ENCODE measurements around the gene UGT2B15. TPM values are rescaled to one million over a fixed set of nuclear protein-coding genes. Genes with fewer than 3 reads are reported as not detected.
"Not testable (repeated sequence)": the region's sequence is repeated elsewhere in the genome, so short reads cannot be mapped to it uniquely, and the experiment has no call there.

The UGT2B15 gene
- total RNA-seq, 1 donor = not detected

GRCh38 chr4:68658672-68659071 lies 11.8 kb downstream of the UGT2B15 start:
- DNase-seq (ENCODE audit: low read depth) = no peak
- TF ChIP-seq, protein P1, sequence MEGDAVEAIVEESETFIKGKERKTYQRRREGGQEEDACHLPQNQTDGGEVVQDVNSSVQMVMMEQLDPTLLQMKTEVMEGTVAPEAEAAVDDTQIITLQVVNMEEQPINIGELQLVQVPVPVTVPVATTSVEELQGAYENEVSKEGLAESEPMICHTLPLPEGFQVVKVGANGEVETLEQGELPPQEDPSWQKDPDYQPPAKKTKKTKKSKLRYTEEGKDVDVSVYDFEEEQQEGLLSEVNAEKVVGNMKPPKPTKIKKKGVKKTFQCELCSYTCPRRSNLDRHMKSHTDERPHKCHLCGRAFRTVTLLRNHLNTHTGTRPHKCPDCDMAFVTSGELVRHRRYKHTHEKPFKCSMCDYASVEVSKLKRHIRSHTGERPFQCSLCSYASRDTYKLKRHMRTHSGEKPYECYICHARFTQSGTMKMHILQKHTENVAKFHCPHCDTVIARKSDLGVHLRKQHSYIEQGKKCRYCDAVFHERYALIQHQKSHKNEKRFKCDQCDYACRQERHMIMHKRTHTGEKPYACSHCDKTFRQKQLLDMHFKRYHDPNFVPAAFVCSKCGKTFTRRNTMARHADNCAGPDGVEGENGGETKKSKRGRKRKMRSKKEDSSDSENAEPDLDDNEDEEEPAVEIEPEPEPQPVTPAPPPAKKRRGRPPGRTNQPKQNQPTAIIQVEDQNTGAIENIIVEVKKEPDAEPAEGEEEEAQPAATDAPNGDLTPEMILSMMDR (IDR thresholded peaks at IDR 0.05; ENCODE audit: insufficient read depth, low read depth, low read length) = no peak
- H3K4me3 ChIP-seq (ENCODE audit: low read depth, low read length) = no peak overlapping the region

DNA sequence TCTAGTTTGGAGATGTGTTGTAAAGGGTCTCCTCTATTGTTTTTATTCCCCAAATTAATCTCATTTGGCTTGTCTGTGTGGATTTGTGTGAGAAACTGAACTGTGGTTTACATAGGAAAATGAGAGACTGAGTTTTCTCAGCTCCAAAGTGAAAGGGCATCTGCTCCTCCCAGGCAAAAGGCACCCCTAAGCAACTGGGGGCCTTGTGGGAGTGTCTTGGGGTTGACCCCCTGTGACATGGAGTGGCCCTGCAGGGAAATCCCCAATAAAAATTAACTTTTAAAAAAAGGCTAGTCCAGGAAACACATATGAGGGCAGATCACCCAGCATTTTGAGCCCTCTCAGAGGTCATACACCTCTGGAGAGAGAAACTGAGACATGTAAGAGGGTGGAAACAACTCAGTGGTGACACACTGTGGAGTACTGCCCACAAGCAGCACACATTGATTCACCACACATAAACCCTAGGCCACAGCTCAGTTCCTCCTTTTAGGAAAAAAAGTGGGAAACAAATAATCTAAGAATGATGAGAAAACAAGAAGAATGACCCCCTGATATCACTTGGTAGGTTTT lies 13.3 kb downstream of the UGT2B15 start:
- H3K4me3 ChIP-seq (ENCODE audit: low read depth, low read length); DNase-seq (ENCODE audit: low read depth): not testable (repeated sequence)

- not testable (repeated sequence) for DNase-seq (ENCODE audit: low read depth); H3K4me3 ChIP-seq (ENCODE audit: low read depth, low read length)
Observed at GRCh38 chr4:68656445-68656973, 13.9 kb downstream of the UGT2B15 start.

GRCh38 chr4:68655764-68656444 lies 14.5 kb downstream of the UGT2B15 start:
- no peak overlapping the region for H3K4me3 ChIP-seq (ENCODE audit: low read depth, low read length)
- TF ChIP-seq, protein P1 (IDR thresholded peaks at IDR 0.05; ENCODE audit: insufficient read depth, low read depth, low read length) = no peak
- DNase-seq (ENCODE audit: low read depth) = no peak

DNA sequence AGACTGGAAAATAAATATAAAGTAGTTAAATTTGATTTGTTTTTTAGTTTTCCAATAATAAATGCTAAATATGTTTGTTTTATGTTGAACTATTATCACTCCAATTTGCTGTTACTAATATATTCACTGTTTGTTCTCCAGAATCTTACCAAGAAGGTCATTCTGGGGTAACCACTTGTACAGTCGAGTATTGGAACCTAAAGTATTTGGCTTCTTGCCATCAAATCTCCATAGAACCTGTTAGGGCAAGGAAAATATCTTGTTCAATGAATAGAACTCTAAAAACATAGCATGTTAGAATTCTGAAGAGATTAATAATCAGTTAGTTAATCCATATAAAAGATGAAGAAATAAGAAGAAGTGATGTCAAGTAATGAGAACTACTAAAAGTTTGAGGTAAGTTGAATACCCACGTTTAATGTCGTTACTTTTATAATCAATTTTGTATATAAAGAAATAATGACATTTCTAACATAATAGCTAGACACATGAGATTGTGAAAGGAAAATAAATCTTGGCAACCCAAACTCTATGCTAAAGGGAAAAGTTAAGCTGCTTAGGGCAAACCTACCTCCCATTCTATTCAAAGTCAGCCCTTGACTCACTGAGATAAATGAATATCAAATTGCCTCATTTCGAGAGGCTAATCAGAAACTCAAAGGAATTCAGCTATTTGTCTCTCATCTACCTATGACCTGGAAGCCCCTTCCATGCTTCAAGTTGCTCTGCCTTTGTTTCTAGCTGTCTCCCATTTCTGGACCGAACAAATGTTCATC lies 15.3 kb downstream of the UGT2B15 start:
- TF ChIP-seq, protein P1 (IDR thresholded peaks at IDR 0.05; ENCODE audit: insufficient read depth, low read depth, low read length) = no peak
- H3K4me3 ChIP-seq (ENCODE audit: low read depth, low read length) = no peak overlapping the region
- DNase-seq (ENCODE audit: low read depth) = no peak

- no peak for DNase-seq (ENCODE audit: low read depth)
- H3K4me3 ChIP-seq (ENCODE audit: low read depth, low read length) = no peak overlapping the region
- TF ChIP-seq, protein P1 (IDR thresholded peaks at IDR 0.05; ENCODE audit: insufficient read depth, low read depth, low read length) = no peak
Observed at GRCh38 chr4:68651932-68652331, 18.5 kb downstream of the UGT2B15 start.

DNA sequence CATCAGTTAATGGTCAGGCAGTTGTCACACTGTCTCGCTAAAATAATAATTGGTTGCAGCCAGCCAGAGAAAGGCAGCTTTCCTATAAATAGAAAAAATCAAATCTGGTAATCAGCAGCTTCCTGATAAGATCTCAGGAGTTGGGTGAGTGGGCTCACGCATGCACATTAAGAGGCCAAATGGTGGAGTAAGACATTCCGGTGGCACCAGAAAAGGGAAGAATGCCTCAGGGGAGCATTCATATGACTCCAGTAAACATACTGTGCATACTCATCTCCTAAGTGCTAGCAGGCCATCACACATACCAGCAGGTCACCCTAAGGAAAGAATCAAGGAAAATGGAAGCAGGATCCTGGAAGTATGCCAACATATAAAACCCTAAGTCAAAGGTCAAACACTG lies 40.1 kb downstream of the UGT2B15 start:
- TF ChIP-seq, protein P1 (IDR thresholded peaks at IDR 0.05; ENCODE audit: insufficient read depth, low read depth, low read length) = no peak
- DNase-seq (ENCODE audit: low read depth) = no peak
- no peak overlapping the region for H3K4me3 ChIP-seq (ENCODE audit: low read depth, low read length)

DNA sequence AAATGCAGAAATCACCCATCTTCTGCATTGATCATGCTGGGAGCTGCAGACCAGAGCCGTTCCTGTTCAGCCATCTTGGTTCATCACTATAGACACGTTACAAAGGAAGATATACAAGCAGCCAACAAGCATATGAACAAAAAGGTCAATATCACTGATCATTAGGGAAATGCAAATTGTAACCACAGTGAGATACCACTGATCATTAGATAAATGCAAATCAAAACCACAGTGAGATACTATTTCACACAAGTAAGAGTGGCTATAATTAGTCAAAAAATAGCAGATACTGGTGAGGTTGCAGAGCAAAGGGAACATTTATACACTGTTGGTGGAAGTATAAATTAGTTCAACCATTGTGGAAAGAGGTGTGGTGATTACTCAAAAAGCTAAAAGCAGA lies 47.7 kb downstream of the UGT2B15 start:
- not testable (repeated sequence) for DNase-seq (ENCODE audit: low read depth); H3K4me3 ChIP-seq (ENCODE audit: low read depth, low read length)
